GM12801 (cell line): ENCODE data around the gene ZNF692.

Experiments used
- CTCF ChIP-seq: IDR thresholded peaks from one replicate; pipeline ENCODE4 v1.5.1; 2011; ENCODE audit warnings: control low read depth; ENCODE audit not compliant: insufficient read length; ENCODE audit errors: extremely low read depth

Gene ZNF692

DNA sequence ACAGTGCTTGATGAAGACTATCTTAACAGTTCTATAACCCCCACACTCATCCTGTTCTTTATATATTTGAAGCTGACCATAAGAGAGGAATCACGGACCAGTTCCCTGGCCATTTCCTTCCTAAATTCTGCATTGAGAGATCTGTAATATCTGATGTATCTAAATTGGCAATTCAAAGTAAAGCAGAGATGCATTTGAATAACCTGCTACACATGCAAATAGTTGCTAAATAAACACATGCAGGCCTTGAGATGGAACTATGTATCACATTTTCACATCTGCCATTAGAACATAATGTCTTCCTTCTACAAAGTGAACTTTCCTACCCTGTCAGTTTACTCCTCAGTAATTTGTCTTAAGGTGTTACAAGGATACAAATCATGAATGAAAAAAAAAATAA lies 26.8 kb upstream of the ZNF692 start:
- TF ChIP-seq CTCF = no peak

- TF ChIP-seq CTCF = no peak
Measured at GRCh38 chr1:248884632-248885295, 25.9 kb upstream of the ZNF692 start.

- TF ChIP-seq CTCF = no peak
Measured at GRCh38 chr1:248881261-248881660, 22.4 kb upstream of the ZNF692 start.

DNA sequence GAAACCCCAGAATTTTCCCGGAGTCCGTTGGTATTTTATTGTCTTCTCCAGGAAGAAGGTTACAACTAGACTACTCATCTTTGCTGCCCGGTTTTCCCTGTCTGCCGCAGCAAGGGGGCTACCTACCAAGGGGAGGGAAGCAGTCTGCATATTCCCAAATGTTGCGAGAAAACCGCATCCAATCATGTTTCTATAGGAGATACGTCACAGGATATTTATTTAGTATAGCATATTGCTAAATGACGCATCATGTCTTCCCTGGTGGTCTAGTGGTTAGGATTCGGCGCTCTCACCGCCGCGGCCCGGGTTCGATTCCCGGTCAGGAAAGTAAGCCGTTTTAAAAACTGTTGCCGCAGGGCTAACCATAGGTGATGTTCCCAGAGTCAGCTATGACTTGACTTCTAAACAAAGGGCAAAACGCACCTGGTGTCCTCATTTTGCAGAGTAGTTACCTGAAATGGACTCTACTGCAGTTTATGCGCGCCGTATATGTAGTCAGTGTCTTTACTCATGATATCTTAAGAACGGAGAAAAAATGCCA lies 15.2 kb upstream of the ZNF692 start:
- no peak for TF ChIP-seq CTCF

- TF ChIP-seq CTCF = no peak
Measured at GRCh38 chr1:248873409-248873992, 14.6 kb upstream of the ZNF692 start.

DNA sequence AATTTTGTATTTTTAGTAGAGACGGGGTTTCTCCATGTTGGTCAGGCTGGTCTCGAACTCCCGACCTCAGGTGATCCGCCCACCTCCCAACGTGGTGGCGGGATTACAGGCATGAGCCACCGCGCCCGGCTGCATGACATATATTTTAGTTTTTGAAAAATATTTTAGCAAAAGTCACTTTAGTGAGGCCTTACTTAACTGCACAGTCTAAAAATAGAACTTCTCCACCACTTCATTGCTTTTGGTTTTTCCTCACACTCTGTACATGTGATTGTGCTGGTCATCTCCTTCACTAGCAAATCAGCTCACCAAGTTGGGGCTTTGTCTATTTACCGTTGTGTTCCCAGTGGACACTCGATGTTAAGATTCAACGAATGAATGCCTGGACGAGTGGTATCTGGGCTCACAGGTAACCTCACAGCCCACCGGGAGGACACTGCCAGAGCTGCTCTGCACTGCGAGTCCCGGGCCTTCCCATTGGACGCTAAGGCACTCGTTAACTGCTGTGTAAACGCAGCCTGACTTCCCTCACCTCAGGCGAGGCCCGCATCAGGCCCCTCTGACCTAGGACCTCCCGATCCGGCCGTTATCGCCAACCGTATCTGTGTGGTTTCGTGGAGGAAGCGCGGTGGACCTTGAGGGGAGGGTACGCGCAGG lies 14.0 kb upstream of the ZNF692 start:
- TF ChIP-seq CTCF = no peak

DNA sequence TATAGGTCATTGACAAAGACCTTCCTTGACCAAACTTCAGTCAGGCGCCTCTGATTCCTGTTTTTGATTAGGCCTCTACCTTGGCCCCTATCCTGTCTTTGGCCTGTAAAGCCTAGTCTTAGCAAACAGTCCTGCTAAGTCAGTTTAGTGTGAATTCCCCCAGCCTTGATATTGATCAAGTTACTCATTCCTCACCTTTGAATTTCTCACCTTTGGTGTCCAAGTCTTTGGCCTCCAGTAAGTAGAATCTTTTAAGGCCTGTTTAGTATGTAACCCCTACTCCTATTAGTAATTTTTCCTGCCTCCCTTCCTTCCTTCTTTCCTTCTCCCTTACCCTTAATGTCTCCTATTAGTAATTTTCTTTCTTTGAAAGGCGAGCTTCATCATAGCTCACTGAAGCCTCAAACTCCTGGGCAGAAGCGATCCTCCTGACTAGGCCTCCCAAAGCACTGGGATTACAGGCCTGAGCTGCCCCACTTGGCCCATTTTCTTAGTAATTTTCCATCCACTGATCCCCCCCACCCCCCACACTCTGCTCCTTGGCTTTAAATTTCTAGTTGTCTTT lies 13.0 kb upstream of the ZNF692 start:
- no peak for TF ChIP-seq CTCF
